Inflammatory macrophage treated with lipopolysaccharide for 4 hours (primary cell): ENCODE data around the gene CHCHD10.

Source experiments
- DNase-seq: peaks from one replicate; pipeline ENCODE4 v3.0.0-alpha.2; 2020

The CHCHD10 gene

GRCh38 chr22:23767673-23768548 is at the start of gene CHCHD10:
Gene CHCHD10, minus strand, starts transcription at chr22:23767972. Its CDS starts 98 bp downstream, at chr22:23767874.
- peak; percentile 89 for DNase-seq

DNA sequence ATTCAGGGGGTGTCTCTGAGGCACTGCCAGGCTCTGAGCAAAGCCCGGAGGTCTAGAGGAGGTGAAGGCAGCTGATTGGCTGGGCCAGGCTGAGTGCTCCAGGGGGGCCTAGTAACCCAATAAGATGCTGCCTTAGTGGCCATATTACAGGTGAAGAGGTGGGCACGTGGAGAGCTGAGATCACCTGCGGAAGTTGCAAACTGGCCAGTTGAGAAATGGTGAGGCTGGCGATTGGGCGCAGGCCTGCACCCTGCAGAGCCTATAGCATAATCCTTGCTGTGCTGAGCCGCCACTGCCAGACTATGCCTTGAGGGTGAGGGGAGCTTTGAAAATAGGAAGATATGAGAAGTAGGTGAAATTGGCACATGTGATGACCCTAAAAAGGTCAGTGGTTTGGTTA is 49.4 kb upstream of the CHCHD10 start:
- DNase-seq: no peak

- DNase-seq: no peak
These were observed 48.6 kb upstream of the CHCHD10 start for GRCh38 chr22:23816156-23816976.

- DNase-seq: no peak
These were observed 47.9 kb upstream of the CHCHD10 start for GRCh38 chr22:23815541-23816155.

- DNase-seq: no peak
These were observed 44.6 kb upstream of the CHCHD10 start for GRCh38 chr22:23812378-23812777.

DNA sequence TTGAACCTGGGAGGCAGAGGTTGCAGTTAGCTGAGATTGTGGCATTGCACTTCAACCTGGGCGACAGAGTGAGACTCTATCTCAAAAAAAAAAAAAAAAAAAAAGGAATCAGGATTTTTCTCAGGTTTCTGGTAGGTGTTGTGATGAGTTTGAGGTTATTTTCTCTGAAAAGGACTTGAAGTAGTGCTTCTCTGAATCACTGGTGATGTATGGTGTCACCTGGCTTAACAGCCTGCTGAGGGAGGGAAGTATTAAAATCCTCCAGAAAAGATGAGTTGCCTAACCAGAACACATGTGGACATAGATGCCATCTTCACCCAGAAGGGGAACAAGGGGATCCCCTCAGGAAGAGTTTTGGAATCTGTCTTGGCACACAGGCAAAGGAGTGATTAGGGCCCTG is 39.1 kb upstream of the CHCHD10 start:
- no peak for DNase-seq

GRCh38 chr22:23804781-23805291 is 37.1 kb upstream of the CHCHD10 start:
- DNase-seq: no peak

- no peak for DNase-seq
These were observed 35.4 kb upstream of the CHCHD10 start for GRCh38 chr22:23803001-23803819.

GRCh38 chr22:23801886-23802377 is 34.2 kb upstream of the CHCHD10 start:
- DNase-seq: no peak

GRCh38 chr22:23801238-23801821 is 33.6 kb upstream of the CHCHD10 start:
- DNase-seq: no peak

DNA sequence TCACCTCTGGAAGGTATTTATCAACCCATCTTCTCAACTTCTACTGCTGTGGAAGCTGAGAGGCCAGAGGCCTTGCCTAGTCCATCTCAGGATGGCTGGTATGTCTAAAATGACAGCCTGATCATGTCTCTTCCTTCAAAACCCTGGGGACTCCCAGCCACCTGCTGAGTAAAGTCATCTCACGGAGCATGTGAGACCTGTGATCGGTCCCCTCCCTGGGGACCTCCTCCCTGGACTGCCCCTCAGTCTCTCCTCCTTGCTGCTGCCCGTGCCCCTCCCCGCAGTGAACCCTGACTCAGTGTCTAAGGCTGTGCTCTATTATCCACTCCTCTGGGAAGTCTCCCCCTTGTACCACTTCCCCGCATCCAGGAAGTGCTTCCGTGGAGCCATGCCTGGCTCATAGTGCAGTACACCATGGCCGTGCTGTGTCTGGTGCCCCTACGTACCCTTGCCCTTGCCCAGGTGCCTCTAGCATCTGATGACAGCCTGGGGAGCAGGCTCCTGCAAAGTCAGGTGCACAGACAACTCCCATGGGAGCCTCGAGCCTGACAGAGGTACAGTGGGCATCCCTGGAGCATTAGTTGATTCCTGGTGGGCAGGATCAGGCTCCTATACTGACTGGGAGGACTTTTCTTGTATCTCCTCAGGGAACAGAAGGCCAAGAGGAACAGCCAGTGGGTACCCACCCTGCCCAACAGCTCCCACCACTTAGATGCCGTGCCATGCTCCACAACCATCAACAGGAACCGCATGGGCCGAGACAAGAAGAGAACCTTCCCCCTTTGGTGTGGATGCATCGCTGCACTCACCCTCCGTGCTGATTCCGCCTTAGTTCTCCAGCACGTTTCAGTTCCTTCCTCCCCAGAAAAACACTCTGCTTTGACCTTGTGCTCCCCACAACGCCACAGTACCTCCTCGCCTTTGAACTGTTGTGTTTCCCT is 32.8 kb upstream of the CHCHD10 start:
- no peak for DNase-seq

GRCh38 chr22:23796461-23796860 is 28.7 kb upstream of the CHCHD10 start:
- DNase-seq: no peak

DNA sequence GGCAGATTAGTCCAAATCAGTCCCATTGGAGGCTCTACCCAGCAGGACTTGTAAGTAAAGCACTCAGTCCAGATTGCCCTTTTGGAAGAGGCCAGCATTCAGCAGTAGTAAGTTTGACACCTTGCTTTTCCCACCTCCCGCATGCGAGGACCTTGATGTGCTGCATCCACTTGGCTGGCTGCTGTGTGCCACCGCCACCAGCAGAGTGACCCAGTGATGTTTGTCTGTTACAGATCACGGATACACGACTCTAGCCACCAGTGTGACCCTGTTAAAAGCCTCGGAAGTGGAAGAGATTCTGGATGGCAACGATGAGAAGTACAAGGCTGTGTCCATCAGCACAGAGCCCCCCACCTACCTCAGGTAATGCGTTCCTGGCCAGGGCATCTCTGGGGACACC is 25.6 kb upstream of the CHCHD10 start:
- no peak for DNase-seq

DNA sequence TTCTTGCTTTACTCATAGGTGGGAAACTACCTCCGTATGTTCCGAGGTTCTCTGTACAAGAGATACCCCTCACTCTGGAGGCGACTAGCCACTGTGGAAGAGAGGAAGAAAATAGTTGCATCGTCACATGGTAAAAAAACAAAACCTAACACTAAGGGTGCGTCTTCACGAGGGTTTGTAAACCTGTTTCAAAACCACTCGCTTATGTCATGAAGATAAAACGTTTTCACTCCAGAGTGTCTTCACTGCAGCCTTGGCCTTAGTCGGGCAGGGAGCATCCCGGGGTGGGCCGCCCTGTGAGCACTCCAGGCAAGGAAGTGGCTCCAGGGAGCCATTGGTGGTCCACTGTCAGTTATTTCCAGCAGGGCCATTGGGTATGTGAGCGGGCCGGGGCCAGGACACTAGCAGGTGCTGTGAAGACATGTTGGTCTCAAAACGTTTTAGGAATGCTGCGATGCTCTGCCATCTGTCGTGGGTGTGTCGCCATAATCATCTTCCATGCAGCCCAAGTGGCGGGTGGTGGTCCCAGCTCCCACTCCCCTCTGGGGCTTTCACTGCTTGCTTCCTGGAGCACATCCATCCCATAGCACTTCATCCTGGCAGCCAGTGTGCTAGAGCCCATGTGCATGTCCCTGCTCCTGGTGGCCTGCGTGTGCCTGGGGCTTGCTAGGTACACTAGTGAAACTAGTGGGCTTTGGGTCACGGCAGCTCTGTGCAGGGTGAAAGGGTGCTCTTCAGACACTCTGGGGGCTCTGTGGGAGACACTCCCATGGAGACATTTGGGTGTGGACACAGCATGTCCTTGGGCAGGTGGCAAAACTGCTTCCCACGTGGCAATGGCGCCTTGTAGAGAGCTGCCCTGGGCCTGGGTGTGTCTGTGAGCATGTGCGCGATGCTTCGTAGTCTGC is 24.2 kb upstream of the CHCHD10 start:
- no peak for DNase-seq

GRCh38 chr22:23790819-23791737 is 23.3 kb upstream of the CHCHD10 start:
- no peak for DNase-seq

DNA sequence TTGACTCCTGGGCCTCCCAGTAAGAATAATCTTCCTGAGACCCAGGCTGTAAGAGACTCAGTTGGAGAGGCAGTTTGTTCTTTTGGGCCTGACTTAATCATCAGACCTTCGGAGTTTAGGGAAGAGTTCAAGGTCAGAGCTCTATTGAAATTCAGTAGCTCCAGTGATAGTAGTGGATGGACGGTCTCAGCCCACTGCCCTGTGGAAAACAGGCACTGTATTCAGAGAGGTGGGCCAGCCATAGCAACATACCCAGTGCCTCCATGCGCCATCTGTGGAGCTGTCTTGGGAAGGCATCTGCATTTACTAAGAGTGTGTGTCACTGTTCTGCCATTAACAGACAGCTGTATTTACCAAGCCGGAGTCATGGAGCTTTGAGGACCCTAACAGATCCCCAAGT is 21.9 kb upstream of the CHCHD10 start:
- DNase-seq: no peak

DNA sequence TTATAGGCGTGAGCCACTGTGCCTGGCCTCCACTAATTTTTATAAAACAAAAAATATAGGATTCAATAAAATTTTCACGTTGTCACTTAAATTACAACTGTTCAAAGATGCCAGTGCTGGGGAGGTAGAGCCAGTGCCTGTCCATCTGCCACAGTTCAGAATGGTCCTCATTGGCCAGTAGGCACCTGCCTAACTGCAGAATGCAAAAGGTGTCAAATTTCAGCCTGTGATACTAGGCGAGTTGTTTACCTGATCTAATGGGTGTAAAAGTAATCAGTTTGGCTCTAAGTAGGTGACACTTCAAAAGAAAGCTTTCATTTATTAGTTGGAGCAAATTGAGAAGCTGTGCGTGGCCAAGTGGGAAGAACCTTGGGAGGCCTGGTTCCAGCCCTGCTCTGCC is 21.3 kb upstream of the CHCHD10 start:
- no peak for DNase-seq

DNA sequence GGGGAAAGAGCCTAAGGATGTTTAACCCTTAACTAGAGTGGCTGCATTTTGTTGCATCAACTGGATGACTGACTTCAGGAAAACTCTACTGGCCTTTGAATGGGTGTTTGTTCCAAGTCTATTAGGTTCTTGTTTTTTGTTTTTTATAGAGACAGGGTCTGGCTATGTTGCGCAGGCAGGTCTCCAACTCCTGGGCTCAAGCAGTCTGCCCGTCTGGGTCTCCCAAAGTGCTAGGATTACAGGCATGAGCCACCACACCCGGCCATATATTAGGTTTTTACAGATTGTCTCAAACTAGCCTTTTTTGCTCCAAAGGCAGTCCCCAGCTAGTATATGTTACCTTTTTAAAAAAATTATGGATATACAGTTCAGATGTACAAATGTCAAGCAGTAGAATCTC is 20.1 kb upstream of the CHCHD10 start:
- DNase-seq: no peak

DNA sequence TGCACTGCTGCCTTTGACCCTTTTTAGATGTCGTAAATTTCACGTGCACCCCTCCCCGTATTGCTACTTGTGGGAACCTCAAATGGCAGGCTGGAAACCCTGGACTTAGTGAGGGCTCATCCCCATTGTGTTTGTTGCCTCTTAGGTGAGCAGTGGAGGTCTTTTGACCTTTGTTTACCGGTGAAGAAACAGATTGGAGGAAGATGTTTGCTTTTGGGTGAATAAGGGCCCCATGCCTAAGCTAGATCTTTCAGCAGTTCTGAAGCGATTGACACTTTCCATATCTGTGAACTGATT is 19.8 kb upstream of the CHCHD10 start:
- peak; percentile 2 for DNase-seq
